Lower leg skin (tissue), 4 donors: ENCODE measurements around the gene DUSP10. TPM values are rescaled to one million over a fixed set of nuclear protein-coding genes. Genes with fewer than 3 reads are reported as not detected.

ENCODE experiments used
- DNase-seq, 2 donors: peaks; one replicate each; pipeline ENCODE4 v3.0.0-alpha.2; 2019; ENCODE audit warnings: low spot score in 2 of 2
- H3K4me3 ChIP-seq: fragments of 200-600 bp; sonication (generic); 2 replicates; pipeline ENCODE4 v1.5.1; 2017; ENCODE audit warnings: mild to moderate bottlenecking, low read depth; ENCODE audit not compliant: poor library complexity, severe bottlenecking
- CTCF ChIP-seq, 3 donors: fragments of 450-650 bp; IDR thresholded peaks; one replicate each; pipeline ENCODE4 v1.5.1; 2016; ENCODE audit warnings: antibody characterized with exemption in 3 of 3, mild to moderate bottlenecking in 3 of 3, moderate library complexity in 2 of 3
- POLR2A ChIP-seq, 2 donors: fragments of 450-650 bp; IDR thresholded peaks; one replicate each; pipeline ENCODE4 v1.6.1; 2016 to 2017; ENCODE audit warnings: antibody characterized with exemption in 2 of 2, mild to moderate bottlenecking in 1 of 2, moderate library complexity in 1 of 2
- WGBS, 2 donors: methylation state at CpG; one replicate each; pipeline ENCODE4 v1.1.5; 2018; 5-methylcytosine and 5-hydroxymethylcytosine counted together
- intact Hi-C: fragments of 100-400 bp; cut with DNase I; formaldehyde crosslinking; loops from one replicate; pipeline ENCODE4 v1.15.0; 2023; ENCODE audit warnings: low total_unique reads
- total RNA-seq, 4 donors: library from RNA; depleted of rRNA; stranded (reverse); fragments of >200 nt; gene quantifications; one replicate each; pipeline ENCODE4 v1.1.0, GENCODE V29; 2016

DUSP10 gene
- total RNA-seq, 4 donors from 2014 or later, result 11.8 to 20.9 (median 14.6) TPM

- intact Hi-C loops, result no loop called here
- H3K4me3 ChIP-seq, result no peak overlapping the region
- no peak for DNase-seq
- no peak for TF ChIP-seq CTCF (IDR thresholded peaks at IDR 0.05)
Measured at GRCh38 chr1:221694109-221694508, 47.8 kb downstream of the DUSP10 start.

- 89% methylated on average over 2 of the region's 2 CpGs for WGBS, 2 donors
- DNase-seq, result no peak
- TF ChIP-seq POLR2A (IDR thresholded peaks at IDR 0.05) (no peak), CTCF (IDR thresholded peaks at IDR 0.05) (no peak)
- intact Hi-C loops, result no loop called here
- no peak overlapping the region for H3K4me3 ChIP-seq
Measured at GRCh38 chr1:221693087-221693486, 48.8 kb downstream of the DUSP10 start.

- TF ChIP-seq CTCF (IDR thresholded peaks at IDR 0.05), result no peak
- no peak overlapping the region for H3K4me3 ChIP-seq
- intact Hi-C loops, result no loop called here
- DNase-seq, result no peak
- 70 to 86% methylated on average over 2 of the region's 2 CpGs for WGBS, 2 donors
Measured at GRCh38 chr1:221692643-221693042, 49.2 kb downstream of the DUSP10 start.

GRCh38 chr1:221691261-221691660, 50.6 kb downstream of the DUSP10 start:
- H3K4me3 ChIP-seq, result no peak overlapping the region
- DNase-seq, result no peak
- intact Hi-C loops, result no loop called here
- no peak for TF ChIP-seq CTCF (IDR thresholded peaks at IDR 0.05)
- no peak for TF ChIP-seq POLR2A (IDR thresholded peaks at IDR 0.05)

- 61 to 82% methylated on average over 1 of the region's 1 CpG for WGBS, 2 donors
- no peak overlapping the region for H3K4me3 ChIP-seq
- DNase-seq, result no peak
- TF ChIP-seq POLR2A (IDR thresholded peaks at IDR 0.05) (no peak), CTCF (IDR thresholded peaks at IDR 0.05) (no peak)
- intact Hi-C loops, result no loop called here
Measured at GRCh38 chr1:221690858-221691257, 51.0 kb downstream of the DUSP10 start.

- no peak for DNase-seq
- H3K4me3 ChIP-seq, result no peak overlapping the region
- TF ChIP-seq POLR2A (IDR thresholded peaks at IDR 0.05) (no peak), CTCF (IDR thresholded peaks at IDR 0.05) (no peak)
- intact Hi-C loops, result no loop called here
- WGBS, 2 donors, result 90 to 92% methylated on average over 3 of the region's 3 CpGs
Measured at GRCh38 chr1:221689138-221689537, 52.8 kb downstream of the DUSP10 start.
